Measurements from ENCODE around the gene CLINT1.

- TF ChIP-seq ATF3 (CRISPR knock-in tag; conservative IDR thresholded peaks at IDR 0.05), result no peak
- no peak for TF ChIP-seq CTCF (IDR thresholded peaks at IDR 0.05)
- TF ChIP-seq USF1 (CRISPR knock-in tag; IDR thresholded peaks at IDR 0.05), result no peak
- no peak for TF ChIP-seq ESRRA (CRISPR knock-in tag; IDR thresholded peaks at IDR 0.05; ENCODE audit: borderline replicate concordance)
- TF ChIP-seq CDX4 (CRISPR knock-in tag; IDR thresholded peaks at IDR 0.05; ENCODE audit: borderline replicate concordance), result no peak
Measured at GRCh38 chr5:157756122-157756521, 102.8 kb downstream of the CLINT1 start.

Data from WTC11 (cell line).